ENCODE data around the gene ICAM5.

GRCh38 chr19:10334588-10335351 is 45.0 kb downstream of the ICAM5 start:
- no peak for TF ChIP-seq TGIF2 (CRISPR knock-in tag; IDR thresholded peaks at IDR 0.05)
- TF ChIP-seq ZNF24 (IDR thresholded peaks at IDR 0.05) = no peak
- no peak; the same call in 1 of the 2 replicates for TF ChIP-seq E2F4 (CRISPR knock-in tag; IDR thresholded peaks at IDR 0.05; ENCODE audit: low read depth)
- TF ChIP-seq SMARCA5 (IDR thresholded peaks at IDR 0.05) = no peak
- TF ChIP-seq RBM39 (optimal IDR thresholded peaks at IDR 0.05; ENCODE audit: low read depth, low read length) = no peak
- TF ChIP-seq ZBTB1 (CRISPR knock-in tag; IDR thresholded peaks at IDR 0.05; ENCODE audit: borderline replicate concordance, low read depth) = no peak
- no peak for TF ChIP-seq U2AF2 (optimal IDR thresholded peaks at IDR 0.05; ENCODE audit: low read depth, low read length)

Data from K562 (cell line).